ENCODE measurements around the gene DTX1. TPM values are rescaled to one million over a fixed set of nuclear protein-coding genes. Genes with fewer than 3 reads are reported as not detected.
"Not testable (repeated sequence)": the region's sequence is repeated elsewhere in the genome, so short reads cannot be mapped to it uniquely, and the experiment has no call there.

The DTX1 gene
- total RNA-seq, 1 donor from 2014 or later: 10.1 TPM

GRCh38 chr12:113105606-113106271 lies 49.2 kb downstream of the DTX1 start:
- intact Hi-C loops (cut with DNase I): no loop called here
- no peak for ATAC-seq

GRCh38 chr12:113106361-113106760 lies 49.8 kb downstream of the DTX1 start:
- ATAC-seq: no peak
- intact Hi-C loops (cut with DNase I): no loop called here

More at GRCh38 chr12:113105606-113106271, 49.2 kb downstream of the DTX1 start:
- no peak for DNase-seq (ENCODE audit: low spot score)

GRCh38 chr12:113108308-113108707 lies 51.8 kb downstream of the DTX1 start:
- intact Hi-C loops (cut with DNase I): no loop called here
- no peak for DNase-seq (ENCODE audit: low spot score)
- ATAC-seq: no peak

More at GRCh38 chr12:113106361-113106760, 49.8 kb downstream of the DTX1 start:
- no peak for DNase-seq (ENCODE audit: low spot score)

GRCh38 chr12:113109360-113109759 lies 52.8 kb downstream of the DTX1 start:
- intact Hi-C loops (cut with DNase I): no loop called here
- no peak for DNase-seq (ENCODE audit: low spot score)
- no peak for ATAC-seq

GRCh38 chr12:113109872-113110599 lies 53.5 kb downstream of the DTX1 start:
- DNase-seq (ENCODE audit: low spot score): no peak
- intact Hi-C loops (cut with DNase I): no loop called here
- ATAC-seq: no peak

- no peak for DNase-seq (ENCODE audit: low spot score)
- intact Hi-C loops (cut with DNase I): no loop called here
- no peak for ATAC-seq
Measured at GRCh38 chr12:113111247-113111646, 54.7 kb downstream of the DTX1 start.

GRCh38 chr12:113112043-113112899 lies 55.7 kb downstream of the DTX1 start:
- intact Hi-C loops (cut with DNase I): no loop called here
- no peak for DNase-seq (ENCODE audit: low spot score)
- no peak for ATAC-seq

- DNase-seq (ENCODE audit: low spot score): no peak
- intact Hi-C loops (cut with DNase I): no loop called here
- no peak for ATAC-seq
Measured at GRCh38 chr12:113113397-113113796, 56.9 kb downstream of the DTX1 start.

- intact Hi-C loops (cut with DNase I): no loop called here
- ATAC-seq: no peak
- no peak for DNase-seq (ENCODE audit: low spot score)
Measured at GRCh38 chr12:113114447-113115178, 58.1 kb downstream of the DTX1 start.

- intact Hi-C loops (cut with DNase I): no loop called here
- DNase-seq (ENCODE audit: low spot score) (no peak), ATAC-seq (no peak)
Measured at GRCh38 chr12:113115455-113116126, 59.1 kb downstream of the DTX1 start.

- intact Hi-C loops (cut with DNase I): no loop called here
- ATAC-seq (no peak), DNase-seq (ENCODE audit: low spot score) (no peak)
Measured at GRCh38 chr12:113116875-113117274, 60.3 kb downstream of the DTX1 start.

GRCh38 chr12:113117684-113118083 lies 61.2 kb downstream of the DTX1 start:
- ATAC-seq; DNase-seq (ENCODE audit: low spot score); intact Hi-C loops (cut with DNase I): not testable (repeated sequence)

- ATAC-seq (no peak), DNase-seq (ENCODE audit: low spot score) (no peak)
- intact Hi-C loops (cut with DNase I): no loop called here
Measured at GRCh38 chr12:113118142-113118541, 61.6 kb downstream of the DTX1 start.

GRCh38 chr12:113119980-113120669 lies 63.6 kb downstream of the DTX1 start:
- ATAC-seq: no peak

GRCh38 chr12:113120670-113121370 lies 64.3 kb downstream of the DTX1 start:
- no peak for DNase-seq (ENCODE audit: low spot score)
- ATAC-seq: no peak
- intact Hi-C loops (cut with DNase I): no loop called here

More at GRCh38 chr12:113119980-113120669, 63.6 kb downstream of the DTX1 start:
- intact Hi-C loops (cut with DNase I): no loop called here
- DNase-seq (ENCODE audit: low spot score): no peak

- intact Hi-C loops (cut with DNase I): no loop called here
Measured at GRCh38 chr12:113127791-113128199, 71.3 kb downstream of the DTX1 start.

More at GRCh38 chr12:113127791-113128199, 71.3 kb downstream of the DTX1 start:
- ATAC-seq (no peak), DNase-seq (ENCODE audit: low spot score) (no peak)
